HUES48 (cell line): ENCODE results near the gene PDE6A.

Source experiments
- H3K27ac ChIP-seq: one replicate; pipeline ENCODE4 v1.7.0; 2013; ENCODE audit warnings: low read depth, low read length, inconsistent platforms
- H3K27me3 ChIP-seq: 2 replicates; pipeline ENCODE4 v1.6.1; 2013; ENCODE audit warnings: mild to moderate bottlenecking, low read length; ENCODE audit not compliant: control insufficient read depth, insufficient read depth
- H3K36me3 ChIP-seq: 2 replicates; pipeline ENCODE4 v1.6.1; 2013; ENCODE audit warnings: low read length; ENCODE audit not compliant: control insufficient read depth, insufficient read depth
- H3K4me1 ChIP-seq: 2 replicates; pipeline ENCODE4 v1.6.1; 2013; ENCODE audit warnings: mild to moderate bottlenecking, low read length; ENCODE audit not compliant: control insufficient read depth, insufficient read depth
- H3K4me3 ChIP-seq: 2 replicates; pipeline ENCODE4 v1.5.1; 2013; ENCODE audit warnings: mild to moderate bottlenecking, low read depth, low read length
- H3K9ac ChIP-seq: 2 replicates; pipeline ENCODE4 v1.6.1; 2013; ENCODE audit warnings: mild to moderate bottlenecking, low read depth, low read length, moderate library complexity
- H3K9me3 ChIP-seq: 2 replicates; pipeline ENCODE4 v1.6.1; 2013; ENCODE audit warnings: low read length; ENCODE audit not compliant: control insufficient read depth, insufficient read depth

The PDE6A gene

DNA sequence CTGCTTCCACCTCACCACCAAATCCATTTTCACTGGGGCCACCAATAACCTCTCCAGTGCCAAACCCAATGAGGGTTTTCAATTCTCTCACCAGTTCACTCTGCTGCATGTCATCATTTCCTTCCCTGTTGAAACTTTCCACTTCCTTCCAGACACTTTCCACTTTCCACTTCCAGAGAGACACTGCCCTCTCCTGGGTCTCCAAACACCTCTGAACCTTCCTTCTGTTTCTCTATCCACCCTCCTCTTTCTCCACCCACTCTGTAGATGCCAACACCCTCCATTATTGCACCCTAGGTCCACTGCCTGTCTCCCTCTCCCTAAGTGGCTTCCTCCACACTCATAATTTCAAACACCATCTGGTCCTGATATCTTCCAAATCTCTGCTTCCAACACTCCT, 39.6 kb downstream of the PDE6A start:
- Histone ChIP-seq H3K27ac (no peak overlapping the region), H3K4me1 (no peaks in the 10 kb centered on the region), H3K27me3 (no peaks in the 10 kb centered on the region), H3K9me3 (no peaks in the 10 kb centered on the region), H3K9ac (no peak overlapping the region), H3K36me3 (no peaks in the 10 kb centered on the region), H3K4me3 (no peak overlapping the region)

- Histone ChIP-seq H3K9me3 (no peaks in the 10 kb centered on the region), H3K4me1 (no peaks in the 10 kb centered on the region), H3K4me3 (no peak overlapping the region), H3K27me3 (no peaks in the 10 kb centered on the region), H3K36me3 (no peaks in the 10 kb centered on the region), H3K27ac (no peak overlapping the region), H3K9ac (no peak overlapping the region)
These were observed 40.2 kb downstream of the PDE6A start for GRCh38 chr5:149904293-149904886.

DNA sequence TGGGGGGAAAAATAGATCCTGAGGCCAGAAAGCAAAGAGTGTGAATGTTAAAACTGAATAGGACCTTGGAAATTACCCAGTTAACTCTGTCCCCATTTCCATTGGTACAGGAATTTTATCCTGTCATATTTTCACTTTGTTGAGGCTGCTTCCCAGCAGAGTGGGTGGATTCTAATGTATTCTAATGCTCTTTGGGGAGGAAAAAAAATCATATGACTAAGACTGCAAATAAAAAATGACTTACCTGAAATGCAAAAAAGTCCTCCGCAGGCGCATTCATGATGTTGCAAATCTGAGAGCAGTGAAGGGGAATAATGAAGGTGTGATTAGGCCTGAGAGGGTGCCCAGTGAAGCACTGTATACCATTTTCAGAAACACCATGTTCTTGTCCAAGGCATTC, 41.2 kb downstream of the PDE6A start:
- Histone ChIP-seq H3K27me3 (no peaks in the 10 kb centered on the region), H3K4me1 (no peaks in the 10 kb centered on the region), H3K4me3 (no peak overlapping the region), H3K9me3 (no peaks in the 10 kb centered on the region), H3K36me3 (no peaks in the 10 kb centered on the region), H3K27ac (no peak overlapping the region), H3K9ac (no peak overlapping the region)

DNA sequence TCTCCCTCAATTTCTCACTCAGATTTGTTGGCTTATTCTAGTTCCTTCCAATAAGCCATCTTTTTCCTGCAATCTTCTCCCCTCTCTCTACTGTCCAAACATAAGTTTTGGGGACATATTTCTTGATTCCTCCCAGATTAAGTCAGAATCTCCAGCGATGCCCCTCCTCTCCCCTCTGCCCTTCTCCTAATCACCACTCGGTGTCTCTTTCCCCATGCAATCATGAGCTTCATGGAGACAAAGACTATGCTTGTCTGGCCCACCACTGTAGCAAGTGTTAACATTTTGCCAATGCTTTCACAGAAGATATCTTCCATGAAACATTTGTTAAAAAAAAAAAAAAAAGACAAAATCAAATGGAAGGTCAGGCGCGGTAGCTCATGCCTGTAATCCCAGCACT, 42.4 kb downstream of the PDE6A start:
- Histone ChIP-seq H3K4me3 (no peak overlapping the region), H3K36me3 (no peaks in the 10 kb centered on the region), H3K27ac (no peak overlapping the region), H3K4me1 (no peaks in the 10 kb centered on the region), H3K27me3 (no peaks in the 10 kb centered on the region), H3K9ac (no peak overlapping the region), H3K9me3 (no peaks in the 10 kb centered on the region)

- Histone ChIP-seq H3K4me3 (no peak overlapping the region), H3K9me3 (no peaks in the 10 kb centered on the region), H3K27me3 (no peaks in the 10 kb centered on the region), H3K9ac (no peak overlapping the region), H3K36me3 (no peaks in the 10 kb centered on the region), H3K27ac (no peak overlapping the region), H3K4me1 (no peaks in the 10 kb centered on the region)
These were observed 43.1 kb downstream of the PDE6A start for GRCh38 chr5:149901511-149901910.

DNA sequence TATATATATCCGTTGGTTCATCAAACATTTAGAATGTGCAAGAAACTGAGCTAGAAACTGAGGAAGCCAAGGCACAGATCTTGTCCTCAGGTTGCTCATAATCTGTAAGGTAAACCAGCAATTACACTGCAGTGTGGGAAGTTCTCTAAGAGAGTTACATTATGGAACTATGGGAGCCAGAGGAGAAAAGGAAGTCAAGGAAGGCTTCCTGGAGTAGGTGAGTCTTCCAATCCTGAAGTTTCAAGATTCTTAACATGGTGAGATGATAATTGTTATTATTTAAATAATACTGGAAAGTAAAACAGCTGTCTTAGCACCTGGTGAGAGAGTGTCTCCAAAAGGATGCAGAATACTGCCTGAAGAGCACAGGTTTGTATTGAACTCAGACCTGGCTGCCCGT, 44.2 kb downstream of the PDE6A start:
- H3K36me3 ChIP-seq = no peaks in the 10 kb centered on the region
- H3K4me1 ChIP-seq = no peaks in the 10 kb centered on the region
- no peaks in the 10 kb centered on the region for H3K9me3 ChIP-seq
- no peaks in the 10 kb centered on the region for H3K27me3 ChIP-seq
- no peak overlapping the region for H3K27ac ChIP-seq
- H3K9ac ChIP-seq = no peak overlapping the region
- no peak overlapping the region for H3K4me3 ChIP-seq

- Histone ChIP-seq H3K4me3 (no peak overlapping the region), H3K9ac (no peak overlapping the region), H3K27ac (no peak overlapping the region), H3K9me3 (no peaks in the 10 kb centered on the region), H3K36me3 (no peaks in the 10 kb centered on the region), H3K4me1 (no peaks in the 10 kb centered on the region), H3K27me3 (no peaks in the 10 kb centered on the region)
These were observed 45.8 kb downstream of the PDE6A start for GRCh38 chr5:149898811-149899210.

- H3K4me1 ChIP-seq = no peaks in the 10 kb centered on the region
- H3K4me3 ChIP-seq = no peak overlapping the region
- H3K9ac ChIP-seq = no peak overlapping the region
- no peaks in the 10 kb centered on the region for H3K27me3 ChIP-seq
- H3K9me3 ChIP-seq = no peaks in the 10 kb centered on the region
- no peaks in the 10 kb centered on the region for H3K36me3 ChIP-seq
- no peak overlapping the region for H3K27ac ChIP-seq
These were observed 48.9 kb downstream of the PDE6A start for GRCh38 chr5:149895416-149896345.

DNA sequence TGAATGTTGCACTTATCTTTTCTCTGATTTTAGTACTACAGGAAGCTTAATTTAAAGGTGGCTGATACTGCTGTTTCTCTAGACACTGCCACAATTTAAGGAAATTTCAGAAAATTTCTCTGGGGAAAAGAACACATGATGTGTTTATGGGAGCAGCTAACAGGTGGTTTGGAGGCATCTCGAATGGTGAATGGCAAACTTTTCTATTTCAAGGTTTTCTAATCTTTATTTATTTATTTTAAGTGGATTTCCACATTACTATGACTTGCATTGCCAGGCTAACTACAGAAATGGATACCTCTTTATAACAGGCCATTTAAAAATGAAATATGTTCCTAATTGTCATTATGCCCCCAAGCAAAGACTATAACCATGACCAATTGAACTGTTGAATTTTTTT, 50.4 kb downstream of the PDE6A start:
- Histone ChIP-seq H3K4me1 (no peaks in the 10 kb centered on the region), H3K27ac (no peak overlapping the region), H3K9ac (no peak overlapping the region), H3K27me3 (no peaks in the 10 kb centered on the region), H3K36me3 (no peaks in the 10 kb centered on the region), H3K4me3 (no peak overlapping the region), H3K9me3 (no peaks in the 10 kb centered on the region)

DNA sequence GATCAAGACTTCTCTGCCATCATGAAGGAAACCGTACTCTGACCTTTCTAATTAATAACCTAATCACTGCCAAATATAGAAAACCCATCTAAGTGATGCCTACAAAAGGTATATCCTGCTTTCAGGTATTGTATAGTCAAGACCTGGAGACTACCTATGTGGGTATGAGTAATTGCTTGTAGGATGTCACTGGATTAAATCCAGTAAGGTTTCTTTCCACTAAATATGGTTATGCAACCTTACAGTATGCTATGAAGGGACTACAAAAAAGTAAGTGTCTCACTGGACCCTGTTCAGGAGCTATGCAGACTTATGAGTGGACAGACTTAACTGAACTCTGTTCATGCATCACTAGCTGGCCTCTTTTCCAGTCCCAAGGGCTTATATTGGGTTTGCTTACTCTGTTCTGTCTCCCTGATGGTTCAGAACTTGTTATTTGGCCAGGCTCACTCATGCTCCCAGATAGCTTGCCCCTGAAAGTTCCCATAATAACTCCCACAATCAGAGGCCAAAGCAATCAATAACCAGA, 51.1 kb downstream of the PDE6A start:
- H3K27me3 ChIP-seq = no peaks in the 10 kb centered on the region
- H3K9me3 ChIP-seq = no peaks in the 10 kb centered on the region

DNA sequence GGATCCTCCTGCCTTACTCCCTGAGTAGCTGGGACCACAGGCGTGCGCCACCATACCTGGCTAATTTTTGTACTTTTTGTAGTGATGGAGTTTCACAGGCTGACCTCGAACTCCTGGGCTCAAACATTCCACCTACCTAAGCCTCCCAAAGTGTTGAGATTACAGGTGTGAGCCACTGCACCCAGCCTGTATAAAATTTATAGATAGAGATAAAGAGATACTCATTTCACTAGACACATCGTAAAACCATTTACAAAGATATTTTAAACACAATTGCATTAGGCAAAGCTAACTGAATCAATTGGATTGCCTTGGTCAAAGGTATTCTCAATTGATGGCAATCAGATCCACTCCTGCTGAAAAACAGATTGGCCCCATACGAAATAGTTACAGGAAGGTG, 52.0 kb downstream of the PDE6A start:
- Histone ChIP-seq H3K9ac (no peak overlapping the region), H3K36me3 (no peaks in the 10 kb centered on the region), H3K27me3 (no peaks in the 10 kb centered on the region), H3K4me1 (no peaks in the 10 kb centered on the region), H3K9me3 (no peaks in the 10 kb centered on the region), H3K27ac (no peak overlapping the region), H3K4me3 (no peak overlapping the region)

More for the DNA sequence above, 51.1 kb downstream of the PDE6A start:
- no peaks in the 10 kb centered on the region for H3K36me3 ChIP-seq
- H3K4me1 ChIP-seq = no peaks in the 10 kb centered on the region
- H3K9ac ChIP-seq = no peak overlapping the region
- no peak overlapping the region for H3K27ac ChIP-seq
- H3K4me3 ChIP-seq = no peak overlapping the region
